Fibroblast of the conjunctiva (primary cell): ENCODE data around the gene GNB5.
"Not testable (repeated sequence)": the region's sequence is repeated elsewhere in the genome, so short reads cannot be mapped to it uniquely, and the experiment has no call there.

Experiments used
- DNase-seq: peaks from one replicate; pipeline ENCODE4 v3.0.0-alpha.2; 2010; ENCODE audit warnings: low read depth

Gene GNB5

DNA sequence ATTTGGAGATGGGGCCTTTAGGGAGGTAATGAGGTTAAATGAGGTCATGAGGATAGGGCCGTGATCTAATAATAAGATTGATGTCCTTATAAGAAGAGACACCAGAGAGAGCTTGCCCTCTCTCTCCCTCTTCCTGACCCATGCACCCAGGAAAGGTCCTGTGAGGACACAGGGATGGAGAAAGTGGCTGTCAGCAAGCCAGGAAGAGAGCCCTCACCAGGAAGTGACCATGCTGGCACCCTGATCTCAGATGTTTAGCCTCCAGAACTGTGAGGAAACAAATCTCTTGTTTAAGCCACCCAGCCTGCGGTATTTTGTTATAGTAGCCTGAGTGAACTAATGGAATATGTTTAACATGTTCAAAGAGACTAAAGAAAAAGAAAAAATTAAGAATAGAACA lies 15.3 kb upstream of the GNB5 start:
- no peak for DNase-seq

DNA sequence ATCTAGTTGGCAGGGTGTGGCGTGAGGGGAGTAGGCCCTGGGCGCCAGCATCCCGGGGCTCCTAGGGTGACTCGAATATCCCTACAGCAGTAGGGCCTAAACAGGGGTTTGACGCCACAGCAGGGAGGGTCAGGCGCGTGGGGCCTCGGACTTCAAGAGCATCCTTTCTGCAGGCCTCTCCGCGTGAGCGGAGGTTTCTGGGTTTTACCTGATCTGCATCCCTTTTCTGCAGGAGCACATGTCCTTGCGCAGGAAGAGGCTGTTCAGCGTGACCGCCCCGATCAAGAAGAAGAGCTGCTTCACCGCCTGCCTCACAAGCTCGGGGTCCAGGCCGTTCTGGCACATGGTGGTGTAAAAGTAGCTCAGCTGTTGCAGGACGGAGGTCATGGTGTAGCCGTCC lies 13.5 kb upstream of the GNB5 start:
- no peak for DNase-seq

DNA sequence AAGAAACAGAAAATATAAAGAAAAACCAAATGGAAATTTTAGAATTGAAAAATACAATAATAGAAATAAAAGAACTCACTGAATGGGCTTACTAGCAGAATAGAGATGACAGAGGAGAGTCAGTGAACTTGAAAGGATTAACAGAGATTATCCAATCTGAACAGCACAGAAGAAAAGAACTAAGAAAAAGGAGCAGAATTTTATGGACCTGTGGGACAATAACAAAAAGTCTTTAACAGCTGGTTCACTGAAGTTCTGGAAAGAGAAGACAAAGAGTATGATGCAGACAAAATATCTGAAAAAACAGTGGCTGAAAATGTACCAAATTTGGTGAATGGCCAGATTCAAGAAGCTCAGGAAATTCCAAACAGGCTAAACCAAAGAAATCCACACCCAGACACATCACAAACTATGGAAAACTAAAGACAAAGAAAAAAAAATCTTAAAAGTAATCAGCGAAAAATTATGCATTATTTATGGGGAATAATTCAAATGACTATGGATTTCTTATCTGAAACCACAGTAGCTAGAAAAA lies 9.7 kb upstream of the GNB5 start:
- no peak for DNase-seq

DNA sequence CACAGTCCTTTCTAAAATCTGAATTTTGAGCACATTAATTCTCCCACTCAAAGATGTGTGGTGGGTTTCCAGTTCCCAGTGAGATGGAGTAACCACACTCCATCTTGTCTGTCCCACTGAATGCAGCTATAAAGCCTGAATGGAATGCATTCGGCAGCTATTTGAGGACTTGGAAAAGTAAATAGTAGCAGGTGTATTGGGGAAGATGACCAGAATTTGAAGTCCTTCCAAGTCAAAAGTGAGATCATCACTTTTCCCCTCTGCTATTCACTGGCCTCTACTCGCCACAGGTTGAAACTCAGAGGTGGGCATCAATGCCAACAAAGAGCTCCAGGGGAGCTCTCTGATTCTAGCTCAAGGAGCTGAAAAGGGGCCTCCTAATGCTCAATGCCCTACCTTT lies 8.1 kb upstream of the GNB5 start:
- no peak for DNase-seq

DNA sequence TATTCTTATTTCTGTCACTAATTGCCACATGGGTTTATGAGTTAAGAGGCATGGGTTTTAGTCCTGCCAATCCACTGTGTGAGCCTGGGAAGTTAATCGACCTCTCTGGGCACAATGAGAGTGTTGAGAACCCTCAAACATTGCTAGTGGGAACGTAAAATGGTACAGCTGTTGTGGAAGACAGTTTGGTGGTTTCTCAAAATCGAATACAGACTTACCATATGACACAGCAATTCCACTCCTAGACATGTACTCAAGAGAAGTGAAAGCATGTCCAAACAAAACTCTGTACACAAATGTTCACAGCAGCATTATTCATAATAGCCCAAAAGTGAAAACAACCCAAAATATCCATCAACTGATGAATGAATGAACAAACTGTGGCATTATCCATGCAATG lies 5.7 kb upstream of the GNB5 start:
- DNase-seq = no peak

DNA sequence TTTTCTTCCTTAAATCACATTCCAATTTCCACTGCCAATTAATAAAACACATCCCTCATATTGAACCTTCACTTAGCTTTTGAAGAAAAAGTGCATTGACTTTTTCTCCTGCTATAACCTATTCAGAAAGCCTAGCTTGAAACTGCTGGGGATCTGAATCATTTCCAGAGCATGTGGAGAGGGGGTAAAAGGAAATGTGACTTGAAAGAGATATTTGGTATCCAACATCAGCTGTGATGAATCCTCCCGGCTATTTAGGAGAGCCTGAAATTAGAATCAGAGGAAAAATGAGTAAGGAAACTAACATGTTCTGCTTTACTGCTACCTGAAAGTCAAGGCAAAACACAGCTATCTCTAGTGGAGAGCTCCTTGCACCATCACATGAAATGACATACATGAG lies 2.6 kb upstream of the GNB5 start:
- no peak for DNase-seq

DNA sequence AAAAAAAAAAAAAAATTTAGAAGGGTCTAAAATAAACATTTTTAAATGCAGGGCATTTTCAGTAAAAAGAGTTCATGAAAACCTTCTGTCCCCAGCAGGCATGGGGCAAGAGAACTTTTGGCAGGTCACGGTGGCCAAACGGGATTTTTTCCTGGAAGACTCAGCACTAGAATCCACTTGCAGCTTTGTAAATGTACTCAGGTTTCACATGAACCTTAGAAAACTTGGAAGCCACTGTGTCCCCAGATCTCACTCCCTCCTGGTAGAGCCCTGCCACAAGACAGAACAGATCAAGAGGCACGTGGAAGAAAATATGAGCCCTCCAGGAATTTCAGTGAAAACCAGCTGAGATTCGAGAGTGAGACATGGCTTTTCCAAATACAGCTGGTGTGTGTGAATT lies 2.1 kb upstream of the GNB5 start:
- DNase-seq = no peak

DNA sequence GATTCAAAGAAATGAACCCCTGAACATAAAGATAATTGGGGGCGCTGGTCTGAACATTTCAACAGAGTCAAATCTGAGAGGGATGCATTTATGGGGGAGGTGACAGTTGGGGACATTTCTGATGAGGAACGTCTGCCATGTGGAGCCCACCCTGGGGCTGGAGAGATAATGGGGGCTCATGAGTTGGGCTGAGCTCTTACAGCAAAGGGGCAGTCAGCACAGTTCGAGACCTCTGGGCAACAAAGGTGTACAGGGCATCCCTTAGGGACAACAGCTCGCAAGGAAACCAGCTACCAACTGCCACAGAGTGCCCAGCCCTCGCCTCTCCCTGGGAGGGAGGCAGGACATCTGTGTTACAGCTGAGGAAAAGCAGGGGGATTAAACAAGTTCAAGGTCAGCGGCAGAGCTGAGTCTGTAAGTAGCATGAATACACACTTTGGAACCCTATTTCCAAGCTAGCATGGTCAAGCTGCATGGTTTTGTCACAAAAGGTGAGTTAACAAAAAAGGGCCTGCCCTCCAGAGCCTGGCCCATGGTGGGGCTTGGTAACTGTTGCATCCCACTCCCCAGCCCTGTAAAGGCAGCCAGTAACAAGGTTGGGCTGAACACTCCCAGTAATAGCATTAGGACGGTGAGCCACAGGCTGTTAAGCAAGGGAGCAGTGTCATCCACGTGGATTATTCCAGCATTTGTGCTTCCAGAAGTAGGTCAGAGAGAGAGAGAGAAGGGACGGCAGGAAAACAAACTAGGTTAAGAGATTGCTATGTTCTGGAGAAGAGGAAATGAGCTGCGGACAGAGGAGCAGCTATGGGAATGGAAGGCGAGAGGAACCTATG lies 4.3 kb downstream of the GNB5 start:
- DNase-seq = no peak

DNA sequence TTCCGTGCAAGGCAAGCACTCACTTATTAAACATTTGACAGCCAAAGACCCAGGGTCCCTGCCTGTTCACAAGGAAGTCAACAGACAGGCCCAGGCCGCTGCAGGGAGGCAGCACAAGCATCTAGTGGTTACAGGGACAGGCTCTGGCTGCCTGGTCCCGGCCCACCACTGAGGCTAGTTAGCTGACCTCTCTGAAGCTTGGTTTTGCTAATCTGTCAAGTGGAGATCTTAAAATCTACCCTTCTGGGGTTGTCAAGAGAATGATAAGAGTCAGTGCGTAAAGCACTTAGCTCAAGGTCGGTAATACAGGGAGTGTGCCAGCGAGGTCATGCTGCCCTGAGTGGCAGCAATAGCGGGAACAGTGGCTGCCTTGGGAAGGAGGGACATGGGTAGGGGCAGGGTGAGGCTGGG lies 6.0 kb downstream of the GNB5 start:
- DNase-seq = no peak

DNA sequence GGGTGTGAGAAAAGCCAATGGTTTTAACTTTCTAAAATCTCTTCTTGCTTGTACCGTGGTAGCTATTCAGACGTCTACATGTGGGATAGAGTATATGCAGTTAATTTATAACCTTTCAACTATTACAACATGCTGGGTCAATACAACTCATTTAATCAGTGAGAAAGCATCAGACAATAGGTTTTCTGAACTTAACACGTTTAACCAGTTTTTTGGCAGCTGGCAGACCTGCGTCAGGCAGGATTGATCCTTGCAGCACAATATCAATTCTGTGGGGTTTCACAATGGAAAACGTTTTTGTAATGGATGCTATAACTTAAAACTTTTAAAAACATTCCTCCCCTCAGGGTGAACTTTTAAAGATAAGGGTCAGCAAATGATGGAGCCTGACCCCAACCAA lies 6.5 kb downstream of the GNB5 start:
- no peak for DNase-seq

DNA sequence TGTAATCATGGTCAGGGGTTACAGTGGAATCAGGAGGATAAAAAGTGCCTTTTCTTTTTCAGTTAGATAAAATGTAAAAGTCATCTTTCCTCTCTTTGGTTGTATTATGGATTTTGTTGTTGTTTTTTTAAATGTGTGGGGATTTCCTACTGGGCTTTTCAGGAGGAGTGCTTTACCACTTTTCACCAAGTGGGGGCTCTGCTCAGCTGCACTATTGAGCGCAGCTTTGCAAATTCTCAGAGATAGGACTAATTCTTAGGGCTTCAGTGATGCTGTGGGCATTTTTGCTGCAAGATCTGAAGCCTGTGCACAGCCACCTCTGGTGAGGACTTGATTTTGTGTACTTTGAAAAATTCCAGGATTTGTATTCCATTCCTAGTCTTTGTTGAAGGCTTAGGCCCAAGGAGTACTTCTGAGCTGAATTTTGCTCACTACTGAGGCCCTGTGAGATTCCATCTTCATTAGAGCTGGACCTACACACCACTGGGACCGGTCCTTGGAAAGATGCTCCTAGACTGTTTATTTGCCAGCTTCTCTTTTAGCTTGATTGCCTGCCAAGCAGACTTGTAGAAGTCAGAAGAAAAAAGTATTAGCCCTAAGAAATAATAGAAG lies 7.5 kb downstream of the GNB5 start:
- DNase-seq = peak; percentile 13

DNA sequence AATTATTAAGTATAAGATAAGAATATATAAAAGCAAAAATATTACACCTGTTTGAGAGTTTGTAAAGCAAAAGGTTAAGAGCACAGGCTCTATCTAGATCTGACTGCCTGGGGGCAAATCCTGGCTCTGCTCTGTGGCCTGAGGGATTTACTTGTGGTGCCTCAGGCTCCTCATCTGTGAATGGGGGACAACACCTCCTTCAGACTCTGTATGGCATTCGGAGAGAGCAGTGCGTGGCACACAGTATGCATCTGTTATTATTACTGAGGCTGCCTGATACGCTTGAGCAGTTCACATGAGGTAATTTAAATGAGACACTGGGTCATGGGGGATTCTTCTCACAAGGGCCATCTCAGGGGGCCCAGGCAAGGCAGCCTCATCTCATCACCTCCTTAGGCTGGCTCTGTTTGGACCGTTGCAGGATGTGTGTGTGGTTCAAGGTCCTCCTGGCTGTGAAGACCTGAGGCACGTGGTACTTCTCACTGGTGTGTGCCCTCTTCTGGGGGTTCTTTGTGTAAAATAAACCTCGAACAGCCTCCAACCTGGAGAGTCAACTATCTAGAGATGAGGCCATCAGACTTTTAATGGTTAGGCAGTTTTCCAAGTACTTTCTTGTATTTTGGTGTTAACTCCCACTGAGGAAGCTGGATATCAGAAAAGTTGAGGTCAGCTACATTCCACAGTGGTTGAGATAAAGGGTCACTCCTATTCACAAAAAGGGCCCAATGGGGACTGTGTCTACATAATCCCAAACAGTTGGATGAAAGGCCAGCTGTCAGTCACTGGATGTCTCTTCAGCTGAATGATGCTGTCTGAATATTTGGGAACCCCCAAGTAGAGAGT lies 9.0 kb downstream of the GNB5 start:
- DNase-seq = no peak

DNA sequence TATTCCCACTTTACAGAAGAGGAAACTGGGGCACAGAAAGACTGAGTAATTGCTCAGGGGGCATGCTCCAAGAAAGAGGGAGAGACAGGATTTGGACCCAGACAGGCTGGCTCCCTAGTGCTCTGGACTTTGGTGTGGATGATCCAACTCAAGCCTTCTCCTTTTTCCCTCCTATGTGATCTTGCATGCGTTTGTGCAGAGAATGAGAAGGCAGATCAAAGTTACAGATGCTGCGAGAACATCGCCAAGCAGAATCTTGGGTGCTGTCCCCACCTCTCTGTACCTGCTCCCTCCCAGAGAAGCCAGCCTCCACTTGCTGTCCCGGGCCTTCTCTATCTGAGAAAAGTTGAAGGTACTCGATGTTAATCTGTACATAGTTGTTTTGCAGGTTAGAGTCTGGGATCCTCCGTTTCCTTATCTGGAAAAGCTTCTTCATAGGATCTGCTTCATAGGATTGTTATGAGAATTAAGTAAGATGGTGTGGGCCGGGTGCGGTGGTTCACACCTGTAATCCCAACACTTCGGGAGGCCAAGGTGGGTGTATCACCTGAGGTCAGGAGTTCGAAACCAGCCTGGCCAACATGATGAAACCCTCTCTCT lies 10.2 kb downstream of the GNB5 start:
- DNase-seq = no peak

DNA sequence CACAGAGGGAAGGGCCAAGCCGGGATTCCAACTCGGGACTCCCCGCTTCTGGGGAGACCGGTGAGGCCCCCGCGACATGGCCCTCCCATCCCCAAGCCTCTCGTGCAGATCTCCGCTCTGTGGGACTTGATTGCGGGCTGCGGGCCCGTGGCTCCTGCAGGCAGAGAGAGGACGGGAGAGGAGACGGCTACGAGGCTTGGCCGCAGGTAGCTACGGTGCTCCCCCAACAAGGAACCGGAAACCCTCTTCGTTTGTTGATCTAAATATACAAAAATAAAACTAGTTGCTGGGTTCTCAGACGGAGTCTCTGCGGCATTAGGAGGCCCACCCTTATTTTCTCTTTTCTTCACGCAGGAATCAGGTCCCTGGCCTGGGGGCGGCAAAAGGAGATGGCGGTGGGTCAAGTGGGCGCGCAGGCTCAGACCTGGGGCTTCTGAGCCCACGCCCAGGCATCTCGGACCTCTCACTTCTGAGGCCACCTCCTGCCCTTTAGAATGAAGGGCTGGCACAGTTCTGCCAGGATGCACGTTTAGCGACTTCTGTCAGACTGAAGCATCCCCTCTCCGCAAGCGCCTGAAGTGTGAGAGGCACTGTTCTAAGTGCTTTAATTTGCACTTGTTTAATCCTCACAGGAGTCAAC lies 10.9 kb downstream of the GNB5 start:
- DNase-seq = no peak

DNA sequence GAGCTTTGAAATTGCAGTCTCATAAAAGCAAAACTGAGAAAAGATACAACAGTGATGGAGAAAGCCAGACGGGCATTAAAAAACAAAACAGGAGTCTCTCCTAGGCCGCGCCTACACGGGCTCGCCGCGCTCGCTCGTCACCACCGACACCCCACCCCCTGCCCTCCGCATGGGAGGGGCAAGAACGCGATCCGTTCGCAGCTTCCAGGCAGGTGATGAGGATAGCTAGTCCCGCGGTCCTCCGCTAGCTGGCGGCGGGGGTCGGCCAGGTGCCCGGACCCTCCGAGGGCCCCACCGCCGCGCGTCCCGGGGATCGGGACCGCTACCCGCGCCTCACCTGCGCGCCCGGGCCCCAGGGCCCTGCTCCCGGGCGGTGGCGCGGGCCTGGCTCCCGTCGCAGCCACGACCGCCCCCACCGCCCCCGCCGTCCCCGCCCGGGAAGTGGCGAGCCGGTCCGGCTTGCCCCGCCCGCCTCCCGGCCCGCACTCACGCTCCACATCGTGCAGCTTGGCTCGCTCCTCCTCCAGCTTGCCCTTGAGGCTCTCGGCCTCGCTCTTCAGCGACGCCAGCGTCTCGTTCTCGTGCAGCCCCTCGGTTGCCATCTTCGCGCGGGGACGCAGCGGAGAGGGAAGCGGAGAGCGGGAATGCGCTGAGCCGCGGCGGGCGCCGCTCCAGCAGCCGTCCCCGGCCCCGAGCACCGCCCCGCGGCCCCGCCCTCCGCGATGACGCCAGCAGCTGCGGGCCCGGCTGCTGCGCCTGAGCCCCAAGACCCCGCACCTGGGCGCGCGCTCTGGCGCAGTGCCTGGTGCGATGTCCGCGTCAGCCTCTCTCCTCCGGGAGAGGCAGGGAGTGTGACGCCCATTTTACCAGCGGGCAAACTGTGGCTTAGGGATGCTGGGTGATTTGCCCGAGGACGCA lies 11.7 kb downstream of the GNB5 start:
- peak; percentile 53 for DNase-seq

DNA sequence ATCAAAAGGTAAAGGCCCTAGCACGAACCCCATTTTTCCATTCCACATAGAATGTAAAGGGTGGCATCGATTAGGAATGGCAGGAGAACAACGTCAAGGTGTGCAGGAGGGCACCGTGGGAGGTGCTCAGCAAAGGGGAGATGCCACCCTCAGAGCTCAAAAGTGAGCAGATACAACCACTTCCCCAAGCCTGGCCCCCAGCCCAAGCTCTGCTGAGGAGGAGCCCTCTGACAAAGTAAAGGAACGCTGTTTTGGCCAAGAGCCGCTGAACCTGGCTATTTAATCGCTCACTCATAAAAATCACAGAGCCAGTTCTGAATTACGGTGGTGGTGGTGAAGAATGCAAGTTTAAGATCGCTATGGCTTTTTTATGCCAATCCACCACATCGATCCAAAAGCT lies 12.4 kb downstream of the GNB5 start:
- no peak for DNase-seq

DNA sequence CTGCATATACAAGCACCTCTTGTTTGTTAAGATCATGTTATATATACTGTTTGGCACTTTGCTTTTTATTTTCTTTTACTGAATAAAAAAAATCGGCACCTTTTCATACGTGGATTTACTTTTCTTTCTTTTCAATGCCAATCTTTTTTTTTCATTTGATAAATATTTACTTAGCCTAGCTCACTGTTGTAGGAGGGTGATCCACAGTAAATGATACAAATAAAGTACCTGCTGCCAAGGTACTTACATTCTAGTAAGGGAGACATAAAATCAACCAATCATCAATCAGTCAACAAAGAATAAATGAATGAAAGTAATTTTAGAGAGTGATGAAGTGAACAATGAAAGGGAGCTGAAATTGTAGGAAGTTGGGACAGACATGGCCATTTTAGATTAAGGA lies 18.3 kb downstream of the GNB5 start:
- no peak for DNase-seq

DNA sequence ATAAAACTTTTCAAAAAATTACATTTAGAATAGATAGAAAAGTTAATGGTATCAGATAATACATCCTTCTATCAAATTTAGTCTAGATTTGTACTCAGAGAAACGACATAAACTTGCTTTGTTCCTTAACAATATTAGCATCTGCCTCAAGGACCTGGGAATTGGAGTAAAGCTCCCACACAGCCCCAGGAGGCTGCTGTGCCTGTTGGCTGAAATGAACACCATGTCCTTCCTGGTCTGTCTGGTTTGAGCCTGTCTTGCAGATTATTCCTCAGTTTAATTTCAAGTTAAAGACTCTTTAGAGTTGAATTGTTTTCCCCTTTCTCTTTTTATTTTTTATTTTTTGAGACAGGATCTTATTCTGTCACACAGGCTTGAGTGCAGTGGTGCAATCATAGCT lies 19.4 kb downstream of the GNB5 start:
- no peak for DNase-seq

DNA sequence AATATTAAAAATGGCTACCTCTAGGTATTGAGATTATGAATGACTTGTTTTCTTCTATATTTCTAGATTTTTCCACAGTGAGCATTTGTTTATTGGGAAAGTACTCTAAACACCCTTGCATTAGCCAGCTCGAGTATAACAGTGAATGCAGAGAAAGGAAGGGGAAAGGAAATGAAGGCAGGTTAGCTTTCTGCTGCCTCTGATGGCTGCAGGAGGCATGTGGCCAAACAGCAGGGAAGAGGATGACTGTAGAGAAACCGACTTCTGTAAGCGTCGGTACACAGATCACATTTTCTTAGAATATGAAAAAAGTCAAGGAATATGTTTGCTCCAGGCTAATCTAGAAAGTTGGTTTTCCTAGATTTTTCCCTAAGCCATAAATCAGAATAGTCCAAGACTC lies 19.8 kb downstream of the GNB5 start:
- no peak for DNase-seq

DNA sequence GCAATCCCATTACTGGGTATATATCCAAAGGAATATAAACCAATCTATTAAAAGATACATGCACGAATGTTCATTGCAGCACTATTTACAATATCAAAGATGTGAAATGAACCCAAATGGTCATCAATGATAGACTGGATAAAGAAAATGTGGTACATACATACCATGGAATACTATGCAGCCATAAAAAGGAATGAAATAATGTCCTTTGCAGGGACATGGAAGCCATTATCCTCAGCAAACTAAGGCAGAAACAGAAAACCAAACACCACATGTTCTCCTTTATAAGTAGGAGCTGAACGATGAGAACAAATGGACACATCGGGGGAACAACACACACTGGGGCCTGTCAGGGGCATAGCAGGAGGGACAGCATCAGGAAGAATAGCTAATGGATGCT lies 21.0 kb downstream of the GNB5 start:
- not testable (repeated sequence) for DNase-seq
